PFSK-1 (cell line): Measurements from ENCODE around the gene ZMYND15.

Experiments
- FOXP2 ChIP-seq: optimal IDR thresholded peaks from 2 replicates; pipeline ENCODE3; 2011; ENCODE audit warnings: borderline replicate concordance, control low read depth, inconsistent platforms; ENCODE audit not compliant: insufficient read depth; ENCODE audit errors: extremely low read length, extremely low read depth
- POLR2AphosphoS5 ChIP-seq: IDR thresholded peaks from 2 replicates; pipeline ENCODE4 v1.6.1; 2012; ENCODE audit warnings: low read depth, mild to moderate bottlenecking, control low read depth, low read length, moderate library complexity
- TAF1 ChIP-seq: IDR thresholded peaks from 2 replicates; pipeline ENCODE4 v1.6.1; 2012; ENCODE audit warnings: low read length, control low read depth, borderline replicate concordance; ENCODE audit not compliant: insufficient read depth

GRCh38 chr17:4744999-4745969, 5.7 kb downstream of the ZMYND15 start:
- TF ChIP-seq TAF1 (no peak), POLR2AphosphoS5 (no peak), FOXP2 (no peak)
